Right renal cortex interstitium (tissue), 3 donors: Measurements from ENCODE around the gene NAT9. TPM values are rescaled to one million over a fixed set of nuclear protein-coding genes. Genes with fewer than 3 reads are reported as not detected.

ENCODE experiments used
- DNase-seq, 3 donors: peaks; one replicate each; pipeline ENCODE4 v3.0.0-alpha.2; 2013; ENCODE audit warnings: low read depth in 3 of 3, low spot score in 2 of 3
- polyA plus RNA-seq, 3 donors: library from polyadenylated mRNA; unstranded; fragments of 120-200 nt; gene quantifications; one replicate each; pipeline ENCODE4 v1.2.1, GENCODE V29; 2013; ENCODE audit not compliant: insufficient read length in 3 of 3

NAT9 gene
- polyA plus RNA-seq, 3 donors = 39.3 to 41.1 (median 39.9) TPM

DNA sequence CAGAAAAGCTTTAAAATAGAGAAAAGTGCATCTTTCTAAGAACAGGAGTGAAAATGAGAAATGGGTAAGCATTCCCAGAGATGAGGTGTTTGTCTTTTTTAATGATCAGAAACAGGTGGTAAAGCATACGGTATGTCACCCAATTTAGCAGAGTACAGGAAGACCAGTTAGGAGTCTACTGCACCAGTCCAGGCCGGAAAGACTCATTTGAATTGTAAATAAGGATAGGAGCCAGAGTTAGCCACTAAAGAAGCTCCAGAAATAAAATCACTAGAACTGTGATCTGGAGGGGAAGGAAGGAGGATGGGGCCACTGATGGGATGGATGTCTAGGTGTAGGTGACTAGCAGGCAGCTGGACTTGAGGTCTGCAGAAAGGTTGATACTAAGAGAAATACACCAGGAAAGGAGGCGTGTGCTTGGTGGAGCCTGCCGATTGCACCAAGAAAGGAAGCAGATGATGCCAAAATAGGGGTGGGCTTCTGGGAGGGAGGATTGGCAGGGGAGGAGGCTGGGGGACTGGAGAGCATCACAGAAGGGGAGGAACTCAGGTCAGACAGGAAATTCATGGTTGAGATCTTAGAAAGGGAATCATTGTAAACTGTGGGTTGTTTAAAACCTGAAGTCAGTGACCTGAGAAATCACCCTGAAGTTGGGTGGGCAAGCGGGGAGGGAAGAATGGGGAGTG, 8.1 kb upstream of the NAT9 start:
- DNase-seq = no peak

DNA sequence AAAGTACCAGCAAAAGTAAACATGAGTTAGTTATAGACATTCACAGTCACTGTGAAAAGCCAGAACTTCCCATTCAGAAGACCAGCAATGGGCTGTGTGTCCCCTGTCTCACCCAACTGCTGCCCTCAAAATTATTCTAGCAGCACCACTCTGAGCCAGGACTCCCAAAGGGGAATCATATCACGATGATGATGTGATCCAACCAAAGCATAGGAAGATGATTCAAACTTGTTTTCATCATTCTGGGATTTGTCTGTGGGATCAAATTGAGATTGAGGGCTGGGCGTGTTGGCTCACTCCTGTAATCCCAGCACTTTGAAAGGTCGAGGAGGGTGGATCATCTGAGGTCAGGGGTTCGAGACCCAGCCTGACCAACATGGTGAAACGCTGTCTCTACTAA, 6.4 kb upstream of the NAT9 start:
- DNase-seq = no peak

DNA sequence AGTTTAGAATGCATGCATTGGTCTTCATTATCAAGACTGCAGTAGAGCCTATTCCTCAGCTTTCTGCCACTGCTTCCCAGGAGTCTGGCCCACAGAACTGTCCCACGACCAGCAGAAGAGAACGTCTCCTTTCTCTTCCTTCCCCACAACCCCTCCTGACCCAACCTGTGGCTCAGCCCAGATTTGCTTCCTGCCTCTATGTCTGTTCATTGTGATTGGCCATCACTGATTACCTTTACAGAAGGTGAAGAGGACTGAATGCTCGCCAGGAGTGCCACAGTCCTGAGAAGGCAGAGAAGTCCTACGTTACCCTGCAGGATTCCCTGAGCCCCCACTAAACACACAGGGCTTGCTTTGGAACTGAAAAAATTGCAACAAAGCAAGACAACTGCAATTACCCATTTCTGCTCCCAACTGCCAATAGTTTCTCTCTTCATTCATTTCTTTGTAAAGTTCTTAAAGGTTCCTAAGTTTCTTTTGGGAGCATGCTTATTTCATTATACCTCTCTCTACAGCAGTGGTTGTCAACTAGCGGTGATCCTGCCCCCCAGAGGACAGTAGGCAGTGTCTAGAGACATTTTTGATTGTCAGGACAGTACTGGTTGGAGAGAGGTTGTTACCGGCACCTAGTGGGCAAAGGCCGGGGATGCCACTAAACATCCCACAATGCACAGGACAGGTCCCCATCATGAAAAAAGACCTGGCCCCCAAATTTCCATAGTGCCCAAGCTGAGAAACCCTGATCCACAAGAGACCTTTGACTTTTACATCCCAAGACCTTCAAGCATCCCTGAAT, 4.5 kb upstream of the NAT9 start:
- DNase-seq = no peak

DNA sequence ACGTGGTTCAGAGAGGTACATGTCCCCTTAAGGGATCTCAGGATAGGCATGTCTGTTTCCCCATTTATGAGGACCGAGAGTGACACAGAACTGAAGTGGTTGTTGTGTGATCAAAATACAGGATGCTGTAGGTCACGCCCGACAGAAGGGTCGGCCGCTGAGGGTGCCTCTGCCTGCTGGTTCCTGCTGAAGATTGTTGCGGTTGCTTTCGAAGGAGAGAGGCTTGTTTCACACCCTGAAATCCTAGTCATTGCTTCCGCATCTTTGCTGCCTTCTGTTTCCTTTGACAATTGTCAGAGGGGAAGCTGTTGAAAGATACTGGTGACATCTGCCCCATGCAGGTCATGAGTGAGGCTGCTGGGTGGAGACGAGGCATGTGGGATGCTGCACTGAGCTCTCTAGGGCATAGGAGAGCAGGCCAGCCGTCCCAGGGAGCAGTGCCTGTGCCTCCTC, 3.8 kb upstream of the NAT9 start:
- DNase-seq = no peak

DNA sequence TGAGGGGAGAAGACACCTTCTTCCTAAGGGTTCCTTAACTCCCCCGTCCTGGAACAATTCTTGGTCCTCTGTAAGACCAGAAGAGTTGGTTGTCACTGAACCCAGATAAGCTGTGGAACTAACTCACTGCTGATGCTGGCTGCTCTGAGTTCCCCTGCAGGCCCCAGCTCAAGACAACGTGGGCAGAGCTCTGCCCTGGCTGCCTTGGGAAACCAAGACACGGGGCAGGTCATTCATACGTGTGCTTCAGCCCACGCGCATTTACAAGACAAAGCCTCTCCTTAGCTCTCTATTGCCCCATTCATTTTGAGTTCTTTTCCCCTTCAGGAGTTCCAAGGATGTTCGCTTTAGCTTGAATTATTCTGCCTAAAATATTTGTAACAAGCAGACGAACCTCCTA, 3.4 kb upstream of the NAT9 start:
- DNase-seq = no peak

DNA sequence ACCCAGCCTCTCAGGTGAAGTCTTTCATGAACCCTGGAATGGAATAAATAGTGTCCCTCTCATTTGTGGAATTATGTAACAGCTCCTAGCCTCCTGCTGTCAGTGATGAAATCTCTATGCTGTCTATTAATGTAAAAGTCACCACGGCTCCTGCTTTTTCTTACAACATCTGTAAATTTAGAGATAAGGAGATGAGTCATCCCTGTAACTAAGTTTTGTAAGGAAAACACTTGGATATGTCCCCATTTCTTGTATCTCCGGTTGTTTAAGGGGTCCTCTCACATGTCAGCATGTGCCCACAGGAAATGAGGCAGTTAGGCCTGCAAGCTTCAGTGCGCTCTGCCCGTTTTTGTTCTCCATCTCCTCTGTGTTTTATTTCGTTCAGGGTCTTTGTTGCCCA, 2.8 kb upstream of the NAT9 start:
- DNase-seq = no peak

DNA sequence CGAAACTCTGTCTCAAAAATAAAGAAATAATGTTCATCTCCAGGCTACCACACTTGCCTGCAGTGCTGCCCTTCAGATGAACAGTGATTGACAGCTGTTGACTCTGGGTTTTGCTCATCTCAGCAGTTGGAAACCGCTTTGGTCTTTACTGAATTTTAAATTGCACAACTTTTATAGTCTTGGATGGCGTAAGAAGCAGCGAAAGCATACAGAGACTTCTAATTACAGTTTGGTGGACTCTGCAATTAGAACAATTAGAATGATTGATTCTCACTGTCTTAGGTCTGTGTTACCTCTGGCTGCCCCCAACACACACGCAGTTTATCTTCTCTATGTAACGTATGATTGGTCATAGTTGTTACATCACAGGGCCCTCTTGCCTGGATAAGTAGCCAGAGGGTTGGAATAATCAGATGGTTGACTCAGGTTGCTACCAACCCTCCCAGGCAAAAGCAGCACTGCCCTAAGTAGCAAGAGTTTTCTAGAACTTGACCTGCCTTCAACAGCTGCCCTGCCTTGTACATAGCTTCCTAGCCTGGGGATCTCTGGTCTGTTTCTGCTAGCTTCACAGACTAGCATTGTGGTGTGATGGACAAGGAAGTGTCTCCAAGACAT, 1.9 kb upstream of the NAT9 start:
- no peak for DNase-seq

DNA sequence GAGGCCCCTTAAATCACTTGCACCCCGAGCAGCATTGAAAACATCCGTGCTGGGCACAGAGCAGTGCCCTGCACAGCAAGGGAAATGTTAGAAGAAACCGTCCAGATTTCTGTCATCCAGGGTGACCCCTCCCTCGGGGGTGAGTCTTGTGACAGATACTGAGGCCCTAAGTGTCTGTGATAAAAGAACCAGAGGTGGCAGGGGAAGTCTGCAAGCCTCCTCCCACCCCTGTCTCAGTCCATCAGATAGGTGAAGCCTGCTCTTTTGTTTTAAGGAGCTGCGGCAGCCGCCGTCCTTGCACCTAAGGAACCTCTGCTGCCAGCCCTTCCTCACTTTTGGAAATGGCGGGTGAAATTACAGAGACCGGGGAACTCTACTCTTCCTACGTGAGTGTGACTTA, 845 bp upstream of the NAT9 start:
- no peak for DNase-seq

DNA sequence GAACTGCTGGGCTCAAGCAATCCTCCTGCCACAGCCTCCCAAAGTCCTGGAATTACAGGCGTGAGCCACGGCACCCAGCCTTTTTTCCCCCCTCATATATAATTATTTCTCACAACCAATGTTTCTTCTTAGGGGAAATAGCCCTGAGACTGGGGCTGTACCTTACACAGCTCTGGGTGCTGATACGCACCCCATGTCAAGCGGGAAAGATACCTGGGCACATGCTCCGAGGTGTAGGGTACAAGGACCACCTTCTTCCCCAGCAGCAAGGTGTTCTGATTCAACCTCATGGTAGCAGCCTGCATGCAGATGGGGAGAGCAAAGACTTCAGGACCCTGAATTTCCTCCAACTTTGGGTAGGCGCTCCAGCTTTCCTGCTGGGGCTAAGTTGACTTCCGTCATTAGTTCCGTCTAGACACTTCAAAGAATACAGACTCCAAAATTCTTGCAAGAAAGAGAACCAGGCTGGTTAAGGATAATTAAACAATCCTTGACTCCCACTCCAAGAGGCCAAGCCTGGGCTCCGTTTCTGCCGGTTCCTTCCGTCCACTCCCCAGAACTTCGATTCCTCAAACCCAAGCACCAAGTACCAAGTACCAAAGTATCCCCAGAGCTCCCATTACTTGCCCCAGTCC, 619 bp downstream of the NAT9 start:
- no peak for DNase-seq

DNA sequence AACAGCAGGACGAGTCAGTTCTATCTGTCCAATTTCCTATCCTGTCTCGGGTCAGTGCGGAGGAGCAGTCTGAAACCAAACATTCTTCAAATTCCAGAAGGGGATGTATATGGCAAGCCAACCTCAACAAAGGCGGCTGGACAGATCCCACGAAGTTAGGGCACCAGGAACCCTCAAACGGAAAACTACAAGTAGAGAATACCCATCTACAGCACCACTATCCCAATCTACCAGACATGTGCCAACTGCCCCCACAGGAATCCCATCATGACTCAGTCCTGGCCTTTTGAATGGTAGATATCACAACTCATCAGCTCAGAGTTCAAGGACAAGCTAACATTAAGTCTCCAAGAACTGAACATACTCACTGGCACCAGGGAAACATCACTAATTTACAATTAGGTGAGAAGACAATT, 2.3 kb downstream of the NAT9 start:
- DNase-seq = no peak

DNA sequence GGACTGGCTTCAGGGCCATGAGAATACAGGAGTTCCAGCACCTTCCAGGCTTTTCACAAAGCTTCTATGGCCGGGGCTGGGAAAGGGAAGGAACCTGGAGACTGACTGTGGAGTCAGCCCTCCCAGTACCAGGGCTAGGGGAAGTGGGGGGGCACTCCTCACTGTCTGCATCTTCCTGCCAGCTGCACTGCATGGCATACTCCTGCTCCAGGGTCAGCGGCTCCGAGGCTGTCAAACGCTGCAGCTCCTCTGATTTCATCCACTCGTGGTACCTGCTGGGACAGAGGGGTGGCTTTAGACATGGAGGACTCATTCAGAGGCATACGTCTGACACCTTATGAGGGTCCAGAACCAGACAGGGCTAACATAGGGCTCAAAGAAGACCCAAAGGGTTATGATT, 2.7 kb downstream of the NAT9 start:
- no peak for DNase-seq

DNA sequence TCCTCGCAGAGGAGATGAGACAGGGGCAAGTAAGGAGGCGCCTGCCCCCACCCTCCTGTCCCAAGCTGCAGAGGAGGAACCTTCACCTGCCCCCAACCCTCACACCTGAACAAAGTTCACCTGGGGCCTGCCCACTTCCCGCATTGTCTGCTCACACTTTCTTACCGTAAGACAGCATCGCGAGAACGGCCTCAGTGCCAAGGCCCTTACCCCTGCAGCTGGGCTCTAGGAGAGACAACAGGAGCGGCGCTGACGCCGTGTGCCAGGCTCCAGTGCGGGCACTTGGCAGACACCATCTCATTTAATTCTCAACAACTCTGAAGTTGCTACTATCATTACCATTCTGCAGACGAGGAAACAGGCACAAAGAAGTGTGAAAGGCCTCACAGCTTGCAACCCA, 4.1 kb downstream of the NAT9 start:
- no peak for DNase-seq

DNA sequence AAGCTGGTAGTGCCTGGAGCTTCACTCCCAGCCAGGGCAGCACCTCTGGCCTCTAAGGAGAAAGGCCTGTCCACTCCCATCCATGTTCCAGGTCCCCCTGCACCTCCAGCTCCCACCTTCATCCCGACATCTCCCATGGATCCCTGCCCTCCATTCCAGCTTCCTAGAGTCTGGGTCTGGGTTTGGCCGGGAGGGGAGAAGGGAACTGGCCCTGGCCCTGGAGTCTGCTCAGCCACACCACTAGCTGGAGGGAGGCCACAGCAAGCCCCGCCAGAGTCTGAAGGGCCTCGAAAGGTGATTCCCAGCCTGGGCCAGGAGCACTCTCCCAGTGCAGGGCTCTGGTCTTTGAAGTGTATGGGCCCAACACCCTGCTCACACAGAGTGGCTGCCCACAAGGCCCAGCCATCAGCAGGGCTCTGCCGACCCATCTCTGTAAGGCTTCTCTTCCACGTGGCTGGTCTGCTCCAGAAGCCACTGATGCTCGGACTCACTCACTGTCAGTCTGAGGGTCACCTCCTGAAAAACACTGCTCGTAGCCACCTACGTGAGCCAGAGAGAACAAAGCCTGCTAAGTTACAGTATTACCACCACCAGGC, 4.7 kb downstream of the NAT9 start:
- DNase-seq = no peak

DNA sequence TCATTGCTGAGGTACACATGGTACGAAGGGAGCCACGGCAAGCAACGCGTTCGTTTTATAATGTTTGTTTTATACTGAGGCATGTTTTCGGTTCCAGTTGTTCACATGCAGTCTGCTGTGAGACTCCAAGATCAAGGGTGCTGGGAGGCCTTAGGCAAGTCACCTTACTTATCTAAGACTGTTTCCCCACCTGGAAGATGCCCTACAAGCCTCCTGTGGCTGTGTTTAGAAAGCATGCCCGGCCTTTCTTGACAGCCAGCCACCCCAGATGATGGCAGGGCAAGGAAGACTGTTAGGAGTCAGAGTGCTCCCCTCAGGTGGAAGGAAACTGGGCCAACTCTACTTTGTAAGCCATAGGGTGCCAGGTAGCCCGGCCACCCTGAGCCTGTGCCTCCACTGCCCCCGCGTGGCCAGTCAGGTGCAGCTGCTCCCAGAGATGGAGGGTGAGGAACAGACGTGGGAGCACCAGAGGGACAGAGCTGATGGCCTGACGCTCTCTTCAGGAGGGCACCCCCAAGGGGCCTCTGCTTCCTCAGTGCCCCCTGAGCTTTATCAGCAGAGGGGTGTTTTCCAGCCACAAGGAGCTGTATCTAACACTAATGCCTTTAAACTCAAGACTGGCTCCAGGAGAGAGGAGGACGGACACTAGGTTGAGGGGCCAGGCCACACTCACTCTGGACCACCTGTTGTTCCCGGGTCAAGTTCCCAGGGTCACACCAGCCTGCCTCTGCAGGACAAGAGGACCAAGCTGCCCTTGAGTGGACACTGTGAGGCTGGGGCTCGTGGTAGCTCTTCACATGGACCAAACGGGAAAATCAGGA, 5.4 kb downstream of the NAT9 start:
- DNase-seq = no peak

DNA sequence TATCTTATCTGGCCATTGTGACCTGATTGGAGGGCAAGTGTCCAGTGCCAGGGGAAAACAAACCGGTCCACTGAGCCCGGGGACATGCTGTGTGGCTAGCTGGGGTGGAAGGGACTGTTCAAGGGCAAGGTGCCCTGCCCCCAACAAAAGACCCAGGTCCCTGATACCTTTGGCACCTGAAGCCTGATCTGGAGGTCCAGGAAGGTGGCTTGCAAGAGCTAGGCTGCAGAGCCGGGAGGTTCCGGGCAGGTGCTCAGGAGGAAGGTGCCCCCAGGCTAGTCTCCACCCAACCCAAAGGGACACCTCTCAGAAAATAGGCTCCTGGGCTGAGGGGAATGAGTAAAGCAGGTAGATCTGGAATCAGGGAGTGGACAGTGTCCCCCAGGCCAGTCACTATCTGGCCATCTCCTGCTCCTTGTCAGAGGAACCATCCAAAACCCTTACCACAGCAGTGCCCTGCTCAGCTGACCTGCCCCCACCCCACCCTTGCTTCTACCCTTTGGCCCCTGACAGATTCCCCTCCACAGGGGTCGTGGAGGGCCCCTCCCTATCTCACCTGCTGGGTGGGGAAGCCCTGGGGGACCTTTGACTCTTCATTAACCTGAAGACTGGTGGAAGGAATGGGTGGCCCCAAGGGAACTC, 6.2 kb downstream of the NAT9 start:
- DNase-seq = no peak

DNA sequence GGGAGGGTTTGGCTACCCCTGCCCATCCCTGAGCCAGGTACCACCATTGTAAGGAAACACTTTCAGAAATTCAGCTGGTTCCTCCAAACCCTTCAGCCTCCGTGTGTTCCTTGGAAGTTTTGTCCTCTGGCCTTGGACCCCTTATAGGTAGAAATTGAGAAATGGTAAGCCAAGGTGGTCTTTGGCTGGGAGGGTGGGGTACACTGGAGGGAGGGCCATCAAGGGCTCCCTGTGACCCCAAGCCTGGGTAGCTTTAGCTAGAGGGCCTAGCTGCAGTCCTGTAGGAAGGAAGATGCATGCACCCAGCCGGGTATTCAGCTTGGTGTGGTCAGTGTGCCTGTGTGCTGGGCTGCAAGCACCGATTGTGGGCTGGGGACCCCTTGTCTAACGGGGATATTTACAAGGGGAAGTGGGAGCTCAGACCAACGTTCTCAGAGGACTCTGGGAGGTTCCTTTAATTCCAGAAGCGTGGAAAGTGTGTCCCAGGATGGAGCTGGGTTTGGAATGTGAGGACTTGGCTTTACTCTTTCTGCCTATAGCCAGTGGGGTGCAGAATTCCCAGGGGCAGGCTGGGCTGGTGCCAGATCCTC, 6.8 kb downstream of the NAT9 start:
- no peak for DNase-seq

DNA sequence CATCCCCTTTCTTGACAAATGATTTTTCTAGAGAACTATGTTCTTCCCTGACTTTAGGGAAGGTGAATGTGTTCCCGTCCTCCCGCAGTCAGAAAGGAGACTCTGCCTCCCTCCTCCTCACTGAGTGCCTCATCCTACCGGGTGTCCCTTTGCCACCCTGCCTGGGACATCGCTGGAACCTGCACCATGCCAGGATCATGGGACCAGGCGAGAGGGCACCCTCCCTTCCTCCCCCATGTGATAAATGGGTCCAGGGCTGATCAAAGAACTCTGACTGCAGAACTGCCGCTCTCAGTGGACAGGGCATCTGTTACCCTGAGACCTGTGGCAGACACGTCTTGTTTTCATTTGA, 7.4 kb downstream of the NAT9 start:
- no peak for DNase-seq

DNA sequence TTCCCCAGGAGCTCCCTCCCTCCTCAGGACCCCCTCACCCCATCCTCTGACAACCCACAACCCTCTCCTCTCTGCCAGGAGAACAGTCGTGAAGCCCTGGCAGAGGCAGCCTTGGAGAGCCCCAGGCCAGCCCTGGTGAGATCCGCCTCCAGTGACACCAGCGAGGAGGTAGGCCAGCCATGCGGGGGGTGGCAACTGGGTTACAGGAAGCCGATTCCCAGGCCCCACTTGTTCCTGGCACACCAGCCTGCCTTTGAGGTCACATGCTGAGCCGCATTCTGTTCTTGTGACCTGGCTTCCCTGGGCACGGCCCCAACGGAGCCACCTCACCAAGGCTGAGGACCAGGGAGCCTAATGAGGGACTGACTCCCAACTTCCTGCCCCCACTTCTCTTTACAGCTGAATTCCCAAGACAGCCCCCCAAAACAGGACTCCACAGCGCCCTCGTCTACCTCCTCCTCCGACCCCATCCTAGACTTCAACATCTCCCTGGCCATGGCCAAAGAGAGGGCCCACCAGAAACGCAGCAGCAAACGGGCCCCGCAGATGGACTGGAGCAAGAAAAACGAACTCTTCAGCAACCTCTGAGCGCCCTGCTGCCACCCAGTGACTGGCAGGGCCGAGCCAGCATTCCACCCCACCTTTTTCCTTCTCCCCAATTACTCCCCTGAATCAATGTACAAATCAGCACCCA, 7.9 kb downstream of the NAT9 start:
- DNase-seq = no peak

DNA sequence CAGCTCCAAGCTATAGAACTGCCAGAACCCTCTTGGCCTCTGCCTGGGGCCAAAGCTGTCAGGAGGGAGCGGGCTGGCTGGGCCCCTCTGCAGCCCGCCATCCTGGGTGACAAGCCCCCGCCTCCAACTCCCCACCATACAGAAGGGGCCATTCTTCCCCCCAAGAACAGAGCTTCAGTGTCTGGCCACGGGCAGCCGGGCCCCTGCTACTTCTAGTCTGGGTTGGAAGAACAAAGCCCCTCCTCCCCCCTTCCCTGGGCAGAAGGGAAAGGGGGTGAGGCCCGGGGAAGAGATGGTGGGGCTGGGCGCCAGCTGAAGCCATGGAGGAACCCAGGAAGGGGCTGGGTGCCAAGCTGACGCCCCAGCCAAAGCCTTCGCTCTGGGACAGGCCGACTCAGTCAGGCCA, 9.0 kb downstream of the NAT9 start:
- DNase-seq = no peak
